Suprapubic skin (tissue), 3 donors: Measurements from ENCODE around the gene PARN.

Source experiments
- POLR2A ChIP-seq, 2 donors: fragments of 450-650 bp; IDR thresholded peaks; one replicate each; pipeline ENCODE4 v1.6.1; 2017; ENCODE audit warnings: antibody characterized with exemption in 2 of 2, mild to moderate bottlenecking in 2 of 2, moderate library complexity in 2 of 2
- TF ChIP-seq, protein P1 (sequence below), 2 donors: fragments of 200-600 bp in 1 of 2; fragments of 450-650 bp in 1 of 2; sonication (generic) in 1 of 2; IDR thresholded peaks; one replicate each; pipeline ENCODE4 v1.5.1; 2016 to 2019; ENCODE audit warnings: antibody characterized with exemption in 2 of 2, mild to moderate bottlenecking in 1 of 2, moderate library complexity in 1 of 2

DNA sequence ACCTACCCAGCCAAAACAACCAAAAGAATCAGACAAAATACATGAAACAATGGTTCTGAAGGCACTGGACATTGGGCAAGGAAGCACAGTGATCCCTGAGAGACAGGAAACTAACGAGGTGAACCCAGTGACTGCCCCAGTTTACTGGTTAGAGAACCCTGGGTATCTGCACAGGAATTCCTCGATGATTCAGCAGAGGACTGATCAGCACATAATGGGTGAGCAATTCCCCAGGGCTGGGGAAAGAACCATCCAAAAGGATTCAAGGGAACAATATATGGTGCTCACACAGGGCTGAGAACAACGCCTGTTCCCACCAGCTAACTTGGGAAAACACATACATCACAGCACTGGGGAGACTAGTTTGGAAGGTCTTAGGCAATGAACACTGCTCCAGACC, 167.2 kb downstream of the PARN start:
- TF ChIP-seq, protein P1, sequence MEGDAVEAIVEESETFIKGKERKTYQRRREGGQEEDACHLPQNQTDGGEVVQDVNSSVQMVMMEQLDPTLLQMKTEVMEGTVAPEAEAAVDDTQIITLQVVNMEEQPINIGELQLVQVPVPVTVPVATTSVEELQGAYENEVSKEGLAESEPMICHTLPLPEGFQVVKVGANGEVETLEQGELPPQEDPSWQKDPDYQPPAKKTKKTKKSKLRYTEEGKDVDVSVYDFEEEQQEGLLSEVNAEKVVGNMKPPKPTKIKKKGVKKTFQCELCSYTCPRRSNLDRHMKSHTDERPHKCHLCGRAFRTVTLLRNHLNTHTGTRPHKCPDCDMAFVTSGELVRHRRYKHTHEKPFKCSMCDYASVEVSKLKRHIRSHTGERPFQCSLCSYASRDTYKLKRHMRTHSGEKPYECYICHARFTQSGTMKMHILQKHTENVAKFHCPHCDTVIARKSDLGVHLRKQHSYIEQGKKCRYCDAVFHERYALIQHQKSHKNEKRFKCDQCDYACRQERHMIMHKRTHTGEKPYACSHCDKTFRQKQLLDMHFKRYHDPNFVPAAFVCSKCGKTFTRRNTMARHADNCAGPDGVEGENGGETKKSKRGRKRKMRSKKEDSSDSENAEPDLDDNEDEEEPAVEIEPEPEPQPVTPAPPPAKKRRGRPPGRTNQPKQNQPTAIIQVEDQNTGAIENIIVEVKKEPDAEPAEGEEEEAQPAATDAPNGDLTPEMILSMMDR (IDR thresholded peaks at IDR 0.05) = no peak
- TF ChIP-seq POLR2A (IDR thresholded peaks at IDR 0.05) = no peak
